Purkinje cell (primary cell): Measurements from ENCODE around the gene PHOSPHO2. TPM values are rescaled to one million over a fixed set of nuclear protein-coding genes. Genes with fewer than 3 reads are reported as not detected.

Experiments used
- polyA plus RNA-seq: library from polyadenylated mRNA; unstranded; fragments of >200 nt; fragmentation: Nextera tagmentation; gene quantifications from 2 replicates; pipeline ENCODE4 v1.2.1, GENCODE V29; 2014

The PHOSPHO2 gene
- 6.2 and 8.4 TPM in 2 replicates for polyA plus RNA-seq

GRCh38 chr2:169694113-169694893 is at the start of gene PHOSPHO2, which contains the start of gene CFAP210:
Gene PHOSPHO2 (plus strand): TSS chr2:169694469. CDS start chr2:169700972, 6,503 bp downstream.
Gene CFAP210 (minus strand): TSS chr2:169694405. CDS start chr2:169694327, 78 bp downstream.

Other genes with a start within 250 kb of the PHOSPHO2 start
- 14.8 and 23.0 TPM in 2 replicates for gene BBS5, start 215.0 kb upstream of the PHOSPHO2 start, polyA plus RNA-seq
- 0.36 and 2.1 TPM in 2 replicates for gene KLHL41, start 184.8 kb upstream of the PHOSPHO2 start, polyA plus RNA-seq
- 25.0 and 51.9 TPM in 2 replicates for gene FASTKD1, start 120.6 kb upstream of the PHOSPHO2 start, polyA plus RNA-seq
- gene PPIG, start 110.1 kb upstream of the PHOSPHO2 start, polyA plus RNA-seq, result 173 and 191 TPM in 2 replicates
- 5.2 and 5.5 TPM in 2 replicates for gene CFAP210, start 64 bp upstream of the PHOSPHO2 start, polyA plus RNA-seq
- gene KLHL23, start 39.4 kb downstream of the PHOSPHO2 start, polyA plus RNA-seq, result 5.2 and 9.9 TPM in 2 replicates
- gene SSB, start 104.4 kb downstream of the PHOSPHO2 start, polyA plus RNA-seq, result 294 and 379 TPM in 2 replicates
- gene METTL5, start 130.4 kb downstream of the PHOSPHO2 start, polyA plus RNA-seq, result 138 and 152 TPM in 2 replicates
- gene UBR3, start 133.0 kb downstream of the PHOSPHO2 start, polyA plus RNA-seq, result 78.2 and 86.0 TPM in 2 replicates